ENCODE measurements around the gene FAM110A. TPM values are rescaled to one million over a fixed set of nuclear protein-coding genes. Genes with fewer than 3 reads are reported as not detected.
"Not testable (repeated sequence)": the region's sequence is repeated elsewhere in the genome, so short reads cannot be mapped to it uniquely, and the experiment has no call there.

FAM110A gene
- total RNA-seq, 1 donor from 2014 or later: 12.8 TPM

DNA sequence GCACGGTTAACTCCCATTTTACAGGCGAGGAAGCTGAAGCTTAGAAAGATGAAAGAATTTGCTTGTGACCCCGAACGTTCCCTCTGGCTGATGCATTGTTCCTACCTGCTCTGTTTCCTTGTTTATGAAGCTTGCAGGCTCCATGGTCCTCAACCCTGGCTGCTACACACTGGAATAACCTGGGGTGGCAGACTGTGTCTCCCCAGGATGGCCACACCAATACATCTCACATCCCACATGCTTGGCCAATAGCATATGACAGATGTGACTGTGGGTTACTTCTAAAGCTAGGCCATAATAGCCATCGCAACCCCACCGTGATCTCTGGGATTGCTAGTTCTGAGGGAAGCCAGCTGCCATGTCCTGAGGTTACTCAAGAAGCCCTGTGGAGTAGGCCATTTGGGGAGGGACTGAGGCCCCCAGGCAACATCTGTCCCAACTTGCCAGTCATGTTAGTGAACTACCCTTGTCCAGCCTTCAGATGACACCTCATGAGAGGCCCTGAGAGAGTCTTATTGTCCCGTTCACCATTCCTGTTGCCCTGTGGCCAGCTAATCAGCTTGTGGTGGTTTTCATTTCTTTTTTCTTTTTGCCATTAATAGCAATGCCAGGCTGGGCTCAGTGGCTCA, 6.7 kb upstream of the FAM110A start:
- peaks cover 23% of the 10 kb centered on the region for H3K4me1 Mint-ChIP-seq (ENCODE audit: low read depth)
- no peaks in the 10 kb centered on the region for H3K27me3 Mint-ChIP-seq (ENCODE audit: low read depth)
- no peak for DNase-seq (ENCODE audit: low spot score)
- H3K27ac Mint-ChIP-seq: no peak overlapping the region
- H3K36me3 Mint-ChIP-seq (ENCODE audit: low read depth): no peaks in the 10 kb centered on the region
- H3K4me3 Mint-ChIP-seq (ENCODE audit: low read depth): no peak overlapping the region
- intact Hi-C loops (cut with micrococcal nuclease): no loop called here
- H3K9me3 Mint-ChIP-seq: no peaks in the 10 kb centered on the region

DNA sequence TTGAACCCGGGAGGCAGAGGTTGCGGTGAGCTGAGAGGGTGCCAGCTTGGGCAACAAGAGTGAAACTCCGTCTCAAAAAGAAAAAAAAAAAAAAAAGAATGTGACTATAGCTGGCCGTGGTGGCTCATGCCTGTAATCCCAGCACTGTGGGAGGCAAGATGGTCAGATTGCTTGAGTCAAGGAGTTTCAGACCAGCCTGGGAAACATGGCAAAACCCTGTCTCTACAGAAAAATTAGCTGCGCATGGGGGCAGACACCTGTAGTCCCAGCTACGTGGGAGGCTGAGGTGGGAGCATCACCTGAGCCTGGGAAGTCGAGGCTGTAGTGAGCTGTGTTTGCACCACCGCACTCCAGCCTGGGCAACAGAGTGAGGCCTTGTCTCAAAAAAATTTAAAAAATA, 5.5 kb upstream of the FAM110A start:
- intact Hi-C loops (cut with micrococcal nuclease): loop anchor here (2.0 kb wide), 1 partner anchor 31 kb away; no protein-coding TSS in a partner anchor
- H3K4me3 Mint-ChIP-seq (ENCODE audit: low read depth); H3K9me3 Mint-ChIP-seq; H3K27me3 Mint-ChIP-seq (ENCODE audit: low read depth); DNase-seq (ENCODE audit: low spot score); H3K27ac Mint-ChIP-seq; H3K36me3 Mint-ChIP-seq (ENCODE audit: low read depth): not testable (repeated sequence)
- peaks cover 24% of the 10 kb centered on the region for H3K4me1 Mint-ChIP-seq (ENCODE audit: low read depth)

DNA sequence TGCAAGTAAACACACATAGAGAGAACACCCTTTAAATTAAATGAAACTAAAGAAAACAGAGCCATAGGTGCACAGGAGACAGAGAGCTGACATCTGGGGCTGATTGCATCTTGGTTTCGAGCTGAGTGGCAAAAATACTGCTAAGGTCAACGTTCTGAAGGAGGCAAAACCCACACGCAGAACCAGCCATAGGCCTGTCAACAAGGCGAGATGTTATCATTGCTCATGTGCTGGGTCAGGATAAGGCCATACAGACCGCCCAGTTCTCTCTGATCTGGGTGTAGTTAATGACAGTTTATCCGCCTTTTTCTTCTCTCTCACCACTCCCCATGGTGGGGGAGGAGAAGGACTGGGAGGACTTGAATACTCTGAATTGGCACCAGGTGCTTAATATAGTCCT, 4.5 kb upstream of the FAM110A start:
- DNase-seq (ENCODE audit: low spot score): no peak
- Mint-ChIP-seq H3K4me1 (ENCODE audit: low read depth) (peaks cover 28% of the 10 kb centered on the region), H3K4me3 (ENCODE audit: low read depth) (no peak overlapping the region)

GRCh38 chr20:829551-829950, 4.0 kb upstream of the FAM110A start:
- H3K4me1 Mint-ChIP-seq (ENCODE audit: low read depth): peaks cover 32% of the 10 kb centered on the region
- intact Hi-C loops (cut with micrococcal nuclease): loop anchor here (2.0 kb wide), 1 partner anchor 29 kb away; no protein-coding TSS in a partner anchor

More for the DNA sequence above, 4.5 kb upstream of the FAM110A start:
- intact Hi-C loops (cut with micrococcal nuclease): loop anchor here (2.0 kb wide), 1 partner anchor 30 kb away; no protein-coding TSS in a partner anchor
- no peaks in the 10 kb centered on the region for H3K36me3 Mint-ChIP-seq (ENCODE audit: low read depth)
- no peaks in the 10 kb centered on the region for H3K27me3 Mint-ChIP-seq (ENCODE audit: low read depth)
- no peaks in the 10 kb centered on the region for H3K9me3 Mint-ChIP-seq
- no peak overlapping the region for H3K27ac Mint-ChIP-seq

DNA sequence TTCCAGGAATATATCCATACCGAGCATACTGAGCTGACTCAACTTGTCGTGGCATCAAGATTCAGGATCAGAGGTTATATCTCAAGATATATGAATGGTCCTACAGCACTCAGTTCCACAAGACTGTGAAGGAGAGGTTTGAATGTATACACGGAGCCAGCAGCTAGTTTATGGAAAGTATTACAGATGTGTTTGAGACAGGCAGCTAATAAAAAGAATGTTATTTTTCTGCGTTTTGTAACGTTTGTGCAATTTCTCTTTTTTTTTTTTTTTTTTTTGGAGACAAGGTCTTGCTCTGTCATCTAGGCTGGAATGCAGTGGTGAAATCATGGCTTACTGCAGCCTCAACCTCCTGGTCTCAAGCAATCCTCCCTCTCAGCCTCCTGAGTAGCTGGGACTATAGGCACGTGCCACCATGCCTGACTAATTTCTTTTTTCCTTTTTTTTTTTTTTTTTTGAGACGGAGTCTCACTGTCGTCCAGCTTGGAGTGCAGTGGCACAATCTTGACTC, 3.4 kb upstream of the FAM110A start:
- Mint-ChIP-seq H3K4me3 (ENCODE audit: low read depth) (no peak overlapping the region), H3K4me1 (ENCODE audit: low read depth) (peaks cover 36% of the 10 kb centered on the region), H3K36me3 (ENCODE audit: low read depth) (no peaks in the 10 kb centered on the region), H3K27me3 (ENCODE audit: low read depth) (no peaks in the 10 kb centered on the region), H3K9me3 (no peaks in the 10 kb centered on the region), H3K27ac (no peak overlapping the region)
- intact Hi-C loops (cut with micrococcal nuclease): loop anchor here (5.0 kb wide), 1 partner anchor 288 kb away; the partner anchor contains the start of gene CSNK2A1
- DNase-seq (ENCODE audit: low spot score): no peak

More at GRCh38 chr20:829551-829950, 4.0 kb upstream of the FAM110A start:
- no peak for DNase-seq (ENCODE audit: low spot score)
- Mint-ChIP-seq H3K4me3 (ENCODE audit: low read depth) (no peak overlapping the region), H3K27ac (no peak overlapping the region), H3K36me3 (ENCODE audit: low read depth) (no peaks in the 10 kb centered on the region), H3K27me3 (ENCODE audit: low read depth) (no peaks in the 10 kb centered on the region), H3K9me3 (no peaks in the 10 kb centered on the region)

DNA sequence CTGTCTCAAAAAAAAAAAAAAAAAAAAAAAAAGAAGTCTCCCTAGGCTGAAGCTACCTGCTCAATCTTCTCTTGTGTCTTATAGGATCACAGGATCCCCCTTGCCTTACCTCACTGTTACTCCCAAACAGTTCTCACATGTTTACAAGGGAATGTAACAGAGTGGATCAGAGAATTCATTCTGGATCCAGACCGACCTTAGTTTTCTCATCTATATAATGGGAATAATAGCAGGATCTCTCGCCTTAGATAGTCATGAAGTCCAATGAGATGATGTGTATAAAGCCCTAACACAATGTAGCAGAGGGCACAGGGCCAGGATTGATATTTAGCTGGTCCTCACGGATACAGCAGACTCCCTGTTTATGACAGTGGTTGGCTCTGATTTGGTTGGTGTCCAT, 2.3 kb upstream of the FAM110A start:
- no peaks in the 10 kb centered on the region for H3K27me3 Mint-ChIP-seq (ENCODE audit: low read depth)
- intact Hi-C loops (cut with micrococcal nuclease): loop anchor here (5.0 kb wide), 1 partner anchor 289 kb away; the partner anchor contains the start of gene CSNK2A1
- H3K4me3 Mint-ChIP-seq (ENCODE audit: low read depth): no peak overlapping the region
- H3K36me3 Mint-ChIP-seq (ENCODE audit: low read depth): no peaks in the 10 kb centered on the region
- no peaks in the 10 kb centered on the region for H3K9me3 Mint-ChIP-seq
- no peak for DNase-seq (ENCODE audit: low spot score)
- peaks cover 39% of the 10 kb centered on the region for H3K4me1 Mint-ChIP-seq (ENCODE audit: low read depth)
- H3K27ac Mint-ChIP-seq: no peak overlapping the region

GRCh38 chr20:831956-832355, 1.6 kb upstream of the FAM110A start:
- Mint-ChIP-seq H3K4me3 (ENCODE audit: low read depth) (no peak overlapping the region), H3K9me3 (no peaks in the 10 kb centered on the region), H3K4me1 (ENCODE audit: low read depth) (peaks cover 43% of the 10 kb centered on the region), H3K36me3 (ENCODE audit: low read depth) (no peaks in the 10 kb centered on the region), H3K27me3 (ENCODE audit: low read depth) (no peaks in the 10 kb centered on the region), H3K27ac (no peak overlapping the region)
- no peak for DNase-seq (ENCODE audit: low spot score)
- intact Hi-C loops (cut with micrococcal nuclease): loop anchor here (2.0 to 5.0 kb wide), 2 partner anchors 15 to 290 kb away; partner anchors contain the start of gene CSNK2A1

DNA sequence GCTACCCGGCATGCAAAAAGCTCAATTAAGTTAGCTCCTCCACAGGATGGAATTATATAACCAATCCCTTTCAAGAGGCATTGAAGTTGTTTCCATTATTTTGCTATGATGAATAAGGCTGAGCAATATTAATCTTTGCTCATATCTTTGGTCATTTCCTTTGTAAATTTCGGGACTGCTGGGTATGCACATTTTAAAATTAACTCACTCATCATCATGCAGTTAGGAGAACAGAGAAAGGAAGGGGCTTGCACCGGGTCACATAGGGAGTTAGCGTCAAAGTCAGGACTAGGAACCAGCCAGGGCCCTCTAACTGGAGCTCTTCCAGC, 430 bp upstream of the FAM110A start:
- Mint-ChIP-seq H3K27ac (peak overlapping the region; percentile 66), H3K4me1 (ENCODE audit: low read depth) (peaks cover 49% of the 10 kb centered on the region), H3K9me3 (no peaks in the 10 kb centered on the region), H3K4me3 (ENCODE audit: low read depth) (peak overlapping the region; percentile 82), H3K36me3 (ENCODE audit: low read depth) (no peaks in the 10 kb centered on the region), H3K27me3 (ENCODE audit: low read depth) (no peaks in the 10 kb centered on the region)
- intact Hi-C loops (cut with micrococcal nuclease): loop anchor here (1.0 to 5.0 kb wide), 3 partner anchors 14 to 291 kb away; partner anchors contain the start of genes CSNK2A1 and SRXN1
- DNase-seq (ENCODE audit: low spot score): no peak

GRCh38 chr20:834151-834746, 734 bp downstream of the FAM110A start:
- Mint-ChIP-seq H3K4me3 (ENCODE audit: low read depth) (peak overlapping the region; percentile 82), H3K9me3 (no peaks in the 10 kb centered on the region), H3K36me3 (ENCODE audit: low read depth) (peaks cover 4% of the 10 kb centered on the region), H3K27me3 (ENCODE audit: low read depth) (no peaks in the 10 kb centered on the region), H3K4me1 (ENCODE audit: low read depth) (peaks cover 48% of the 10 kb centered on the region), H3K27ac (peak overlapping the region; percentile 75)
- DNase-seq (ENCODE audit: low spot score): no peak
- intact Hi-C loops (cut with micrococcal nuclease): loop anchor here (5.0 kb wide), 1 partner anchor 292 kb away; the partner anchor contains the start of gene CSNK2A1

GRCh38 chr20:835608-836045, 2.1 kb downstream of the FAM110A start:
- peaks cover 4% of the 10 kb centered on the region for H3K36me3 Mint-ChIP-seq (ENCODE audit: low read depth)

DNA sequence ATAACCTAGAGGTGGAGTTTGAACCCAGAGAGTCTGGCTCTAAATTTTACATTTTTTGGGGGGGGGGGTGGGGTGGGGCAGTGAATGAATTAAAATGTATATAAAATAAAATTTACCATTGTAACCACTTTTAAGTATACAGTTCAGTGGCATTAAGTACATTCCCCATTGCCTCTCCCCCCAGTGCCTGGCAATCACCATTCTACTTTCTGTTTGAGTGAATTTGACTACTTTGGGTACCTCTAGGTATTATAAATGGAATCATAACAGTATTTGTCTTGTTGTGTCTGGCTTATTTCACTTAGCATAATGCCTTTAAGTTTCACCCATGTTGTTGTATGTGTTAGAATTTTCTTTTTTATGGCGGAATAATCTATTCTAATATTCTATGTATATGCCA, 2.7 kb downstream of the FAM110A start:
- no peaks in the 10 kb centered on the region for H3K9me3 Mint-ChIP-seq
- H3K27me3 Mint-ChIP-seq (ENCODE audit: low read depth): no peaks in the 10 kb centered on the region
- peaks cover 4% of the 10 kb centered on the region for H3K36me3 Mint-ChIP-seq (ENCODE audit: low read depth)
- peak overlapping the region; percentile 40 for H3K27ac Mint-ChIP-seq
- H3K4me3 Mint-ChIP-seq (ENCODE audit: low read depth): peak overlapping the region; percentile 37
- intact Hi-C loops (cut with micrococcal nuclease): loop anchor here (5.0 kb wide), 1 partner anchor 281 kb away; the partner anchor contains the start of gene PSMF1
- H3K4me1 Mint-ChIP-seq (ENCODE audit: low read depth): peaks cover 42% of the 10 kb centered on the region
- DNase-seq (ENCODE audit: low spot score): no peak

More at GRCh38 chr20:835608-836045, 2.1 kb downstream of the FAM110A start:
- H3K4me3 Mint-ChIP-seq (ENCODE audit: low read depth): peak overlapping the region; percentile 76
- no peak for DNase-seq (ENCODE audit: low spot score)
- no peaks in the 10 kb centered on the region for H3K27me3 Mint-ChIP-seq (ENCODE audit: low read depth)
- peaks cover 43% of the 10 kb centered on the region for H3K4me1 Mint-ChIP-seq (ENCODE audit: low read depth)
- H3K9me3 Mint-ChIP-seq: no peaks in the 10 kb centered on the region
- intact Hi-C loops (cut with micrococcal nuclease): loop anchor here (5.0 kb wide), 1 partner anchor 282 kb away; the partner anchor contains the start of gene PSMF1
- peak overlapping the region; percentile 36 for H3K27ac Mint-ChIP-seq

- Mint-ChIP-seq H3K9me3 (no peaks in the 10 kb centered on the region), H3K4me3 (ENCODE audit: low read depth) (no peak overlapping the region), H3K27ac (no peak overlapping the region), H3K36me3 (ENCODE audit: low read depth) (peaks cover 4% of the 10 kb centered on the region), H3K27me3 (ENCODE audit: low read depth) (no peaks in the 10 kb centered on the region), H3K4me1 (ENCODE audit: low read depth) (peaks cover 40% of the 10 kb centered on the region)
- no peak for DNase-seq (ENCODE audit: low spot score)
- intact Hi-C loops (cut with micrococcal nuclease): loop anchor here (5.0 kb wide), 1 partner anchor 278 kb away; the partner anchor contains the start of gene PSMF1
Measured at GRCh38 chr20:839015-839414, 5.5 kb downstream of the FAM110A start.

DNA sequence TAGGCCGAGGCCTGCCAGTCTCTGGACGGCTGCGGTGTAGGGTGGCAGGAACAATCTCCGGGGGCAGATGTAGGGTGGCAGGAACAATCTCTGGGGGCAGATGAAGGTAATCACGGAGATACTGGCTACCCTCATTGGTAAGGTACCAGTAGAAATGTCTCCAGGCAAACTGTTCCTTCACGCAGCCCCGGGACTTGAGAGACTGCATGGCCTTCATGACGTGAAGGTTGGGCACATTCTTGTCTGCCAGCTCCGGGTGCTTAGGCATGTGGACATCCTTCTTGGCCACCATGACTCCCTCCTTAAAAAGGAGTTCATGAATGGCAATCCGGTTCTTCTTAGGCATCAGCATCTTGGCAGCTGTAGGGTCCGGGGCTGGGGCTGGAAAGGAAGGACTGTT, 6.1 kb downstream of the FAM110A start:
- Mint-ChIP-seq H3K27me3 (ENCODE audit: low read depth) (no peaks in the 10 kb centered on the region), H3K4me1 (ENCODE audit: low read depth) (peaks cover 40% of the 10 kb centered on the region), H3K9me3 (no peaks in the 10 kb centered on the region), H3K4me3 (ENCODE audit: low read depth) (no peak overlapping the region), H3K36me3 (ENCODE audit: low read depth) (peaks cover 4% of the 10 kb centered on the region), H3K27ac (no peak overlapping the region)
- no peak for DNase-seq (ENCODE audit: low spot score)
- intact Hi-C loops (cut with micrococcal nuclease): loop anchor here (5.0 kb wide), 1 partner anchor 278 kb away; the partner anchor contains the start of gene PSMF1

Data from activated T-helper 2 cell treated with anti-CD3 and anti-CD28 coated beads, Interferon-gamma antibody, Interleukin-2, Interleukin-4, amounts not matched to agents 10 μg/mL and 5 μg/mL and 100 μg/mL, durations not matched to agents 14 hours and 24 hours and 36 hours (primary cell).